Hepatocyte (in vitro differentiated cells): ENCODE results near the gene SLC20A1.

Experiments
- EZH2 ChIP-seq: fragments of 200-600 bp; sonication (generic); IDR thresholded peaks from 2 replicates; pipeline ENCODE4 v1.6.1; 2016; ENCODE audit warnings: antibody characterized with exemption, mild to moderate bottlenecking, borderline replicate concordance
- TF ChIP-seq, protein P1 (sequence below): fragments of 200-600 bp; sonication (generic); IDR thresholded peaks from 2 replicates; pipeline ENCODE4 v1.5.1; 2016; ENCODE audit warnings: antibody characterized with exemption, mild to moderate bottlenecking; ENCODE audit not compliant: poor library complexity

DNA sequence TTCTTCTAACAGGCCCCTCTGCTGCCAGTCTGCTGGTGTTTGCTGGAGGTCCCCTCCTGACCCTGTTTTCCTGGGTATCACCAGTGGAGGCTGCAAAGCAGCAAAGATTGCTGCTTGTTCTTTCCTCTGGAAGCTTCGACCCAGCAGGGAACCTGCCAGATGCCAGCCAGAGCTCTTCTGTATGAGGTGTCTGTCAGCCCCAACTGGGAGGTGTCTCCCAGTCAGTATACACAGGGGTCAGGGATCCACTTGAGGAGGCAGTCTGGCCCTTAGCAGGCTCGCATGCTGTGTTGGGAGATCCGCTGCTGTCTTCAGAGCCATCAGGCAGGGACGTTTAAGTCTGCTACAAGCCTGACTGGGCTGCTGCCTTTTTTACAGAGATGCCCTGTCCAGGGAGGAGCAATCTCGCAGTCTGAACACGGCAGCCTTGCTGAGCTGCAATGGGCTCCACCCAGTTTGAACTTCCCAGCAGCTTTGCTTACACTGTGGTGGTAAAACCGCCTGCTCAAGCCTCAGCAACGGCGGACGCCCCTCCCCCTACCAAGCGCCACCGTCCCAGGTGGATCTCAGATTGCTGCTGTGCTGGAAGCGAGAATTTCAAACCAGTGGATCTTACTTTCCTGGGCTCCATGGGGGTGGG is 31.4 kb upstream of the SLC20A1 start:
- TF ChIP-seq EZH2, result no peak
- TF ChIP-seq, protein P1, sequence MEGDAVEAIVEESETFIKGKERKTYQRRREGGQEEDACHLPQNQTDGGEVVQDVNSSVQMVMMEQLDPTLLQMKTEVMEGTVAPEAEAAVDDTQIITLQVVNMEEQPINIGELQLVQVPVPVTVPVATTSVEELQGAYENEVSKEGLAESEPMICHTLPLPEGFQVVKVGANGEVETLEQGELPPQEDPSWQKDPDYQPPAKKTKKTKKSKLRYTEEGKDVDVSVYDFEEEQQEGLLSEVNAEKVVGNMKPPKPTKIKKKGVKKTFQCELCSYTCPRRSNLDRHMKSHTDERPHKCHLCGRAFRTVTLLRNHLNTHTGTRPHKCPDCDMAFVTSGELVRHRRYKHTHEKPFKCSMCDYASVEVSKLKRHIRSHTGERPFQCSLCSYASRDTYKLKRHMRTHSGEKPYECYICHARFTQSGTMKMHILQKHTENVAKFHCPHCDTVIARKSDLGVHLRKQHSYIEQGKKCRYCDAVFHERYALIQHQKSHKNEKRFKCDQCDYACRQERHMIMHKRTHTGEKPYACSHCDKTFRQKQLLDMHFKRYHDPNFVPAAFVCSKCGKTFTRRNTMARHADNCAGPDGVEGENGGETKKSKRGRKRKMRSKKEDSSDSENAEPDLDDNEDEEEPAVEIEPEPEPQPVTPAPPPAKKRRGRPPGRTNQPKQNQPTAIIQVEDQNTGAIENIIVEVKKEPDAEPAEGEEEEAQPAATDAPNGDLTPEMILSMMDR, result no peak
